Measurements from ENCODE around the gene ACER3.
A peak's percentile ranks its signal among the peaks of the same experiment; 100 is the strongest.
"Not testable (repeated sequence)": the region's sequence is repeated elsewhere in the genome, so short reads cannot be mapped to it uniquely, and the experiment has no call there.

ACER3 gene

GRCh38 chr11:76891793-76892192 is 31.1 kb downstream of the ACER3 start:
- H4K20me1 ChIP-seq (ENCODE audit: insufficient read depth, low read length), result no peaks in the 10 kb centered on the region
- H3K9me3 ChIP-seq (ENCODE audit: insufficient read depth, low read length), result no peaks in the 10 kb centered on the region
- H3K27ac ChIP-seq (ENCODE audit: low read length), result no peak overlapping the region
- H3K4me1 ChIP-seq (ENCODE audit: low read length), result no peaks in the 10 kb centered on the region
- no peaks in the 10 kb centered on the region for H3K36me3 ChIP-seq (replicated peaks; ENCODE audit: low read depth, low read length)
- H2AFZ ChIP-seq (ENCODE audit: low read depth, low read length), result no peak overlapping the region
- H3K4me3 ChIP-seq (ENCODE audit: low read length), result no peak overlapping the region
- H3K4me2 ChIP-seq (ENCODE audit: low read length), result no peak overlapping the region
- TF ChIP-seq EZH2phosphoT487 (IDR thresholded peaks at IDR 0.05; ENCODE audit: low read depth), result no peak
- TF ChIP-seq CTCF (IDR thresholded peaks at IDR 0.05; ENCODE audit: low read depth, low read length), result no peak
- no peaks in the 10 kb centered on the region for H3K27me3 ChIP-seq (ENCODE audit: low read depth, low read length)
- 0 out of 2 replicates have a peak, but pooled peaks cover 3% of the 10 kb centered on the region for H3K79me2 ChIP-seq (ENCODE audit: low read length)
- no peak overlapping the region for H3K9ac ChIP-seq (ENCODE audit: low read length)

GRCh38 chr11:76892306-76892705 is 31.6 kb downstream of the ACER3 start:
- no peak for TF ChIP-seq CTCF (IDR thresholded peaks at IDR 0.05; ENCODE audit: low read depth, low read length)
- no peak for TF ChIP-seq EZH2phosphoT487 (IDR thresholded peaks at IDR 0.05; ENCODE audit: low read depth)
- H3K79me2 ChIP-seq (ENCODE audit: low read length), result 0 out of 2 replicates have a peak, but pooled peaks cover 3% of the 10 kb centered on the region
- H3K4me1 ChIP-seq (ENCODE audit: low read length), result no peaks in the 10 kb centered on the region
- no peak overlapping the region for H3K4me3 ChIP-seq (ENCODE audit: low read length)
- no peak overlapping the region for H3K9ac ChIP-seq (ENCODE audit: low read length)
- no peaks in the 10 kb centered on the region for H3K36me3 ChIP-seq (replicated peaks; ENCODE audit: low read depth, low read length)
- no peak overlapping the region for H2AFZ ChIP-seq (ENCODE audit: low read depth, low read length)
- H3K9me3 ChIP-seq (ENCODE audit: insufficient read depth, low read length), result no peaks in the 10 kb centered on the region
- no peak overlapping the region for H3K27ac ChIP-seq (ENCODE audit: low read length)
- no peaks in the 10 kb centered on the region for H4K20me1 ChIP-seq (ENCODE audit: insufficient read depth, low read length)
- no peak overlapping the region for H3K4me2 ChIP-seq (ENCODE audit: low read length)
- H3K27me3 ChIP-seq (ENCODE audit: low read depth, low read length), result no peaks in the 10 kb centered on the region

GRCh38 chr11:76897233-76897632 is 36.5 kb downstream of the ACER3 start:
- H3K4me1 ChIP-seq (ENCODE audit: low read length), result peaks cover 33% of the 10 kb centered on the region
- H4K20me1 ChIP-seq (ENCODE audit: insufficient read depth, low read length), result no peaks in the 10 kb centered on the region
- no peaks in the 10 kb centered on the region for H3K27me3 ChIP-seq (ENCODE audit: low read depth, low read length)
- H3K4me3 ChIP-seq (ENCODE audit: low read length), result no peak overlapping the region
- no peak overlapping the region for H3K9ac ChIP-seq (ENCODE audit: low read length)
- H3K9me3 ChIP-seq (ENCODE audit: insufficient read depth, low read length), result no peaks in the 10 kb centered on the region
- no peak for TF ChIP-seq EZH2phosphoT487 (IDR thresholded peaks at IDR 0.05; ENCODE audit: low read depth)
- no peak for TF ChIP-seq CTCF (IDR thresholded peaks at IDR 0.05; ENCODE audit: low read depth, low read length)
- H2AFZ ChIP-seq (ENCODE audit: low read depth, low read length), result no peak overlapping the region
- H3K4me2 ChIP-seq (ENCODE audit: low read length), result no peak overlapping the region
- peaks cover 10% of the 10 kb centered on the region; the same call in 1 of the 2 replicates for H3K79me2 ChIP-seq (ENCODE audit: low read length)
- peaks cover 3% of the 10 kb centered on the region for H3K36me3 ChIP-seq (replicated peaks; ENCODE audit: low read depth, low read length)
- no peak overlapping the region for H3K27ac ChIP-seq (ENCODE audit: low read length)

- no peak overlapping the region for H3K9ac ChIP-seq (ENCODE audit: low read length)
- no peak overlapping the region for H3K4me3 ChIP-seq (ENCODE audit: low read length)
- peaks cover 7% of the 10 kb centered on the region; the same call in 1 of the 2 replicates for H3K79me2 ChIP-seq (ENCODE audit: low read length)
- no peaks in the 10 kb centered on the region for H3K27me3 ChIP-seq (ENCODE audit: low read depth, low read length)
- peaks cover 43% of the 10 kb centered on the region for H3K4me1 ChIP-seq (ENCODE audit: low read length)
- no peak for TF ChIP-seq CTCF (IDR thresholded peaks at IDR 0.05; ENCODE audit: low read depth, low read length)
- TF ChIP-seq EZH2phosphoT487 (IDR thresholded peaks at IDR 0.05; ENCODE audit: low read depth), result no peak
- peaks cover 8% of the 10 kb centered on the region; the same call in 1 of the 2 replicates for H3K9me3 ChIP-seq (ENCODE audit: insufficient read depth, low read length)
- H4K20me1 ChIP-seq (ENCODE audit: insufficient read depth, low read length), result no peaks in the 10 kb centered on the region
- peak overlapping the region; percentile 61; the same call in 1 of the 2 replicates for H3K4me2 ChIP-seq (ENCODE audit: low read length)
- H3K27ac ChIP-seq (ENCODE audit: low read length), result peak overlapping the region; percentile 71; the same call in 1 of the 2 replicates
- no peak overlapping the region for H2AFZ ChIP-seq (ENCODE audit: low read depth, low read length)
- peaks cover 13% of the 10 kb centered on the region for H3K36me3 ChIP-seq (replicated peaks; ENCODE audit: low read depth, low read length)
Observed at GRCh38 chr11:76901144-76901543, 40.4 kb downstream of the ACER3 start.

- H3K4me2 ChIP-seq (ENCODE audit: low read length); H4K20me1 ChIP-seq (ENCODE audit: insufficient read depth, low read length); H3K27ac ChIP-seq (ENCODE audit: low read length); H3K79me2 ChIP-seq (ENCODE audit: low read length); H2AFZ ChIP-seq (ENCODE audit: low read depth, low read length); H3K27me3 ChIP-seq (ENCODE audit: low read depth, low read length); H3K9ac ChIP-seq (ENCODE audit: low read length); H3K4me3 ChIP-seq (ENCODE audit: low read length): not testable (repeated sequence)
- Histone ChIP-seq H3K36me3 (replicated peaks; ENCODE audit: low read depth, low read length) (peaks cover 16% of the 10 kb centered on the region), H3K9me3 (ENCODE audit: insufficient read depth, low read length) (peaks cover 10% of the 10 kb centered on the region; the same call in 1 of the 2 replicates), H3K4me1 (ENCODE audit: low read length) (peaks cover 43% of the 10 kb centered on the region)
Observed at GRCh38 chr11:76901622-76902021, 40.9 kb downstream of the ACER3 start.
